Measurements from ENCODE around the gene BTBD16. TPM values are rescaled to one million over a fixed set of nuclear protein-coding genes. Genes with fewer than 3 reads are reported as not detected.
A peak's percentile ranks its signal among the peaks of the same experiment; 100 is the strongest.

The BTBD16 gene
- total and polyA plus RNA-seq, 8 donors = 0.40 TPM; not detected in 7

- peak; percentile 40 to 42 for DNase-seq
- Histone ChIP-seq H3K9me3 (no peaks in the 10 kb centered on the region), H3K4me3 (no peak overlapping the region), H3K36me3 (no peaks in the 10 kb centered on the region), H3K27me3 (no peaks in the 10 kb centered on the region), H3K27ac (no peak overlapping the region), H3K4me1 (no peaks in the 10 kb centered on the region)
- intact Hi-C loops (cut with DNase I; ENCODE audit: low total_unique reads) = no loop called here
- TF ChIP-seq POLR2AphosphoS5 (IDR thresholded peaks at IDR 0.05) = no peak
- no peak for TF ChIP-seq EP300 (IDR thresholded peaks at IDR 0.05)
- no peak for TF ChIP-seq CTCF (IDR thresholded peaks at IDR 0.05)
- TF ChIP-seq POLR2A (IDR thresholded peaks at IDR 0.05) = no peak
- 67 to 82% (median 72%) methylated on average over 12 of the region's 12 CpGs for WGBS, 5 donors
These were observed 79.8 kb downstream of the BTBD16 start for GRCh38 chr10:122350893-122351292.

GRCh38 chr10:122352817-122353525 lies 81.9 kb downstream of the BTBD16 start:
- no peak for TF ChIP-seq EP300 (IDR thresholded peaks at IDR 0.05)
- TF ChIP-seq CTCF (IDR thresholded peaks at IDR 0.05) = no peak
- TF ChIP-seq POLR2AphosphoS5 (IDR thresholded peaks at IDR 0.05) = no peak
- no peak for TF ChIP-seq POLR2A (IDR thresholded peaks at IDR 0.05)
- intact Hi-C loops (cut with DNase I; ENCODE audit: low total_unique reads) = no loop called here
- Histone ChIP-seq H3K36me3 (no peaks in the 10 kb centered on the region), H3K27me3 (no peaks in the 10 kb centered on the region), H3K9me3 (no peaks in the 10 kb centered on the region), H3K4me1 (no peaks in the 10 kb centered on the region), H3K27ac (no peak overlapping the region), H3K4me3 (no peak overlapping the region)
- no peak for DNase-seq
- WGBS, 5 donors = 52 to 61% (median 56%) methylated on average over 8 of the region's 8 CpGs

GRCh38 chr10:122354383-122354782 lies 83.3 kb downstream of the BTBD16 start:
- Histone ChIP-seq H3K27ac (no peak overlapping the region), H3K4me3 (no peak overlapping the region), H3K27me3 (no peaks in the 10 kb centered on the region), H3K36me3 (no peaks in the 10 kb centered on the region), H3K4me1 (no peaks in the 10 kb centered on the region), H3K9me3 (peaks cover 0 to 11% (median 0%) of the 10 kb centered on the region in 4 donors)
- WGBS, 5 donors = 74 to 91% (median 88%) methylated on average over 2 of the region's 2 CpGs
- intact Hi-C loops (cut with DNase I; ENCODE audit: low total_unique reads) = no loop called here
- no peak for DNase-seq
- no peak for TF ChIP-seq EP300 (IDR thresholded peaks at IDR 0.05)

GRCh38 chr10:122357685-122358084 lies 86.6 kb downstream of the BTBD16 start:
- Histone ChIP-seq H3K9me3 (peaks cover 0 to 12% (median 0%) of the 10 kb centered on the region in 4 donors), H3K4me3 (no peak overlapping the region), H3K27ac (no peak overlapping the region), H3K36me3 (no peaks in the 10 kb centered on the region), H3K4me1 (no peaks in the 10 kb centered on the region), H3K27me3 (no peaks in the 10 kb centered on the region)
- WGBS, 5 donors = 75 to 91% (median 89%) methylated on average over 4 of the region's 4 CpGs
- TF ChIP-seq POLR2AphosphoS5 (IDR thresholded peaks at IDR 0.05) = no peak
- TF ChIP-seq CTCF (IDR thresholded peaks at IDR 0.05) = no peak
- TF ChIP-seq POLR2A (IDR thresholded peaks at IDR 0.05) = no peak
- TF ChIP-seq EP300 (IDR thresholded peaks at IDR 0.05) = no peak
- DNase-seq = no peak
- intact Hi-C loops (cut with DNase I; ENCODE audit: low total_unique reads) = no loop called here

- intact Hi-C loops (cut with DNase I; ENCODE audit: low total_unique reads) = no loop called here
- H3K27ac ChIP-seq = no peak overlapping the region
- no peaks in the 10 kb centered on the region for H3K36me3 ChIP-seq
- no peak for TF ChIP-seq CTCF (IDR thresholded peaks at IDR 0.05)
- no peak for TF ChIP-seq EP300 (IDR thresholded peaks at IDR 0.05)
- no peak for TF ChIP-seq POLR2AphosphoS5 (IDR thresholded peaks at IDR 0.05)
- TF ChIP-seq POLR2A (IDR thresholded peaks at IDR 0.05) = no peak
- no peak for DNase-seq
- peaks cover 0 to 8% (median 0%) of the 10 kb centered on the region in 4 donors for H3K4me1 ChIP-seq
- H3K9me3 ChIP-seq = peaks cover 0 to 12% (median 0%) of the 10 kb centered on the region in 4 donors
- H3K27me3 ChIP-seq = no peaks in the 10 kb centered on the region
- no peak overlapping the region for H3K4me3 ChIP-seq
- WGBS, 5 donors = 74 to 91% (median 88%) methylated on average over 2 of the region's 2 CpGs
These were observed 88.5 kb downstream of the BTBD16 start for GRCh38 chr10:122359621-122360020.

Measured in stomach (tissue), 9 donors.